EH (cell line): ENCODE data around the gene GUCA1A.
"Not testable (repeated sequence)": the region's sequence is repeated elsewhere in the genome, so short reads cannot be mapped to it uniquely, and the experiment has no call there.

Experiments
- DNase-seq: peaks from one replicate; pipeline ENCODE4 v3.0.0-alpha.2; 2015; ENCODE audit warnings: low read depth

GUCA1A gene

DNA sequence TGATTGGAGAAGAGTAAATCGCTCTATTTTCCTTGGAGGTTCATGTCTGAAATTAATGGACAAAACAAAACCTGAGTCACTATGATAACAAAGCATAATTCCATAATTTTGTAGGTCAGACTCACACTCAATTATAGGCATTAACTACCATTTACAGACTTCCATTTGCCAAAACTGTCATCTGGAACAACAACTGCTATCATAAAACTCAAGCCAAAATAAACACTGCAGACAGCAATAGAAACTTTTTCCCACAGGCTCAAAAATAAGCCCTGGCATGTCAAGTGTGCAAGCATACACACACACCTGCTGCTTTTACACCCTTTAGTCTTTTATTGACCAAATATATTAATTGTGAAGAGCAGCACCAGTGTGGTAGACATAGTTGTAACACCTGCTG, 37.4 kb downstream of the GUCA1A start:
- DNase-seq = peak; percentile 63

DNA sequence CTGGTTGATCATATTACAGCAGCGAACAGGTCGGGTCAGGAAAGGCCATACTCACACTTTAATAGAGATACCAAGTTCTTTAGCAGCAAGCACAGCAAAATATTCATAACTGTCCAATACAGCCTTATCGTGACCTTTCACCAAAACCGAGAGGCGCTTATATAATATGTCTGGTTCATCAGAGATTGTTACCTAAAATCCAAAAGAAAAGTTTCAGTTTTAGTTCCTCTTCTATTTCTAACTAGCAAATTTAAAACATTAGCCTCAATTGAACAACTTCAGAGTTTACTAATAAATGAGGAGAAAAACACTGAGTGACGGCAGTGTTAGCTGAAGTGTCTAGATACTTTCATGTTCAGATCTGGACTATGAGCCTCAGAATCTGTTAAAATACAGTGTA, 38.6 kb downstream of the GUCA1A start:
- DNase-seq = no peak

DNA sequence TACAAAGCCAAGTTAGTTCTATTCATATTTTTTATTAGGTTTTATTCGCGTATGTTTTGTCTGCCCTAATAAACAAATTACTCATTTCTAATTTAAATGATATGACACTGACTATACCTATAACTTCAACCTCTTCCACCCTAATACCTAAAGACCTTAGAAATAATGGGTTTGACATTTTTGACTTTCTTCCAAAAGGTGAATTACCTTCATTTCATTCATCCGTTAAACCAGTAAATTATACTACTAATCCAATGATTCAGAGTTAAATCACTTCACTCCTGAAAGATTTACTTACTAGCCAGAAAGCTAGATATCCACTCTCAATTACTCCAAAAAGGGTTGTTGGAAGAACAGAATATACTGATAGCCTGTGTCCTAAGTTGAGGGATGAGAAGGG, 39.3 kb downstream of the GUCA1A start:
- DNase-seq = no peak

DNA sequence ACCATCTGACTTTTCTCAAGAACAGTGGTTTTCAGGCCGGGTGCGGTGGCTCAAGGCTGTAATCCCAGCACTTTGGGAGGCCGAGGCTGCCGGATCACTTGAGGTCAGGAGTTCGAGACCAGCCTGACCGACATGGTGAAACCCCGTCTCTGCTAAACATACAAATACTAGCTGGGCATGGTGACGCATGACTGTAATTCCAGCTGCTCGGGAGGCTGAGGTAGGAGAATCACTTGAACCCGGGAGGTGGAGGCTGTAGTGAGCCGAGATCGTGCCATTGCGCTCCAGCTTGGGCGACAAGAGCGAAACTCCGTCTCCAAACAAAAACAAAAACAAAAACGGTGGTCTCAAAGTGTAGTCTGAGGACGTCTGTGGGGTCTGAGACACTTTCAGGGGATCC, 43.3 kb downstream of the GUCA1A start:
- DNase-seq = not testable (repeated sequence)

DNA sequence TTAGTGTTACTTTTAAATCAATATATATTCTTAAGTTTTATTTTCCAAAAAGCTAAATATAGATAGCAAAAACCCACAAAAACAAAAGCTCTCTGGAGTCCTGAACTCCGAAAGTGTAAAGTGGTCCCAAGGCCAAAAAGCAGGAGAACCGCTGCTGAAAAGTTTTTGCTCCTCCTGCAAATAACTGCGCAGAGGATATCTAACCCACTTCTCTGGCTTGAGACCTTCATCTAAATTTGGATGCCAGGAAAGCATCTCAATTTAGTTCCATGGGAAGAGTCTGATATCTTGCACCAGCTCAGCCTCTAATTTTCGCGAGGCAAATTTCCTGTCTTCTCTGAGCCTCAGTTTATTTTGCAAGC, 44.0 kb downstream of the GUCA1A start:
- DNase-seq = peak; percentile 24

DNA sequence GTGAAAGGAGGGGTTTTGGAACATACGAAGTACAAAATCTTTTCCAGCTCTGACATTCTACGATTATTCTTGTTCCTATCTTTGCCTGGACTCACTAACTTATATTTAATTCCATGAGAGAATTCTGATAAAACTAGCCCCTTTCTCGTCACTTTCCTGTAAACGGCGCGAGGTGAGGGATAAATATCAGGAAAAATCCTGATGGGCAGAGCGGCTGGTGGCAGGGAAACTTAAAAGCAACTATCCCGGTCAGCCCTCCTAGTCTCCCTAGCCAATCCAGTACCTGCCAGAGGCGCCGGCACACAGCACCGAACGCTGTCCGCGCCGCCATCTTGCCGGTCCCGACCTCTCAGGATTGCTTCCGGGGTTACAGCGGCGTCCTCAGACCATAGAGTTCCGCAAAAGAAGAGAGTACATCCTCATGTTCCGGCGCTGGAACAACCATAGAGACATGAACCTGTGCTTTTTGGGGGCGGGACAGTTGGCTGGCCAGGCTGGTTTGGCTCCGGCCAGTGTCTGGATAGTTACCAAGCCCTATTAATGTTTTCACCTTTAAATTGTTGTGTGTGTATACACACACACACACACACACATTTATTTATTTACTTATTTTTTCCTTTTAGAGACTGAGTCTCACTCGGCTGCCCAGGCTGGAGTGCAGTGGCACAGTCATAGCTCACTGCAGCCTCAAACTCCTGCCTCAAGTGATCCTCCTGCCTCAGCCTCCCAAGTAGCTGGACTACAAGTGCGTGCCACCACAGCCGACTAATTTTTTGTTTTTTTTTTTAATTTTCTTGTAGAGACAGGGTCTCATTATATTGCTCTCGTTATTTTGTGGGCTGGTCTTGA, 44.6 kb downstream of the GUCA1A start, which contains the start of gene MRPS10:
Gene MRPS10 (minus strand): TSS at position 343 of the 849 bp plus-strand sequence. CDS start 12 bp downstream, at position 331.
- DNase-seq = peak; percentile 93

DNA sequence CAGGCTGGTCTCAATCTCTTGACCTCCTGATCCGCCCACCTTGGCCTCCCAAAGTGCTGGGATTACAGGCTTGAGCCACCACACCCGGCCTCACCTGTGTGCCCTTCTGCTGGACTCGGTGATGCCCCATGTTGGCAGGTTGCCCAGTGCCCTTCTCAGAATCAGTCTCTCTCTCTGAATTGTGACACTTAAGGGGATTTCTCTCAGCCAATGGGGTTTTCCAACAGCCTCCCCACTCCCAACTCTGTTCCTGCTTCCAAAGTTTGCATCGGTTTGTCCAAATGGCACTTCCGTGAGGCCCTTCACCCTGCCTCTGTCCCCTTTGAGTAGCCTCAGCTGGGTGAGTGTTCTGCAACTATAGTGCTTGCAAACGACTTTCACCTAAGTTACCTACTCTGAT, 47.6 kb downstream of the GUCA1A start:
- no peak for DNase-seq

DNA sequence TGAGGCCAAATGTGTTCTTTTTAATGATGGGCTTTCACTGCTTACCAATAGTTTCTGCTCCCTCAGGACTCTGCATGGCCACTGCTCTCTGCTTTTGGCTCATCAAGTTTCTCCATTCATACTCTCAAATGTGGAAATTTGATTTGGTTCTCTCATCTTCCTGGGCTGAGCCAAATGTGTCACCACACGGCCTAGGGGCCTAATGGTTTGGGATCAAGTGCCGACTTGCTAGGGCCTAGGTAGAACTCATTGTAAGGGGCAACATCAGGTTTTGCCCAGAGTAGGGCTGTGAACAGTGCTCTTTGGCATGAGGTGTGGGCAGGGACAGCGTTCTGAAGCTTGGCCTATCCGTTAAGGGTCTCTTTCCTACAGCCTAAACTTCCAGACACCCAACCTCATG, 48.4 kb downstream of the GUCA1A start:
- DNase-seq = no peak

DNA sequence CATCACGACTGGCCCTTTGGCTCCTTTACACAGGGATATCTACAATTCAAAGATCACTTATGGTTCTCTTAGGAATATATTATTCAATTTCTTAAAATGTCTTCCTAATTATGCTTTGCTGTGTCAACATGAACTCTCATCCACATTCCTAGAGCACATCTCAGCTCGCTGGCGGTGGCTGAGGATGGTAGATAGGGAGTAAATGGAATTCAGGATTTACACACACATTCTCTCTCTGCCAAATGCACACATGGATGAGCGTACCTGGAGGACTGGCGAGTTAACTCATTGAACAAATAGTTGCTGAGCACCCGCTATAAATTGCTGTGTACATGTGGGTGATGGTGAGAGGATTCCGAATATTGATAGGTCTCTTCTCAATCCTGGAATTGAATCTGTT, 49.3 kb downstream of the GUCA1A start:
- DNase-seq = peak; percentile 11

DNA sequence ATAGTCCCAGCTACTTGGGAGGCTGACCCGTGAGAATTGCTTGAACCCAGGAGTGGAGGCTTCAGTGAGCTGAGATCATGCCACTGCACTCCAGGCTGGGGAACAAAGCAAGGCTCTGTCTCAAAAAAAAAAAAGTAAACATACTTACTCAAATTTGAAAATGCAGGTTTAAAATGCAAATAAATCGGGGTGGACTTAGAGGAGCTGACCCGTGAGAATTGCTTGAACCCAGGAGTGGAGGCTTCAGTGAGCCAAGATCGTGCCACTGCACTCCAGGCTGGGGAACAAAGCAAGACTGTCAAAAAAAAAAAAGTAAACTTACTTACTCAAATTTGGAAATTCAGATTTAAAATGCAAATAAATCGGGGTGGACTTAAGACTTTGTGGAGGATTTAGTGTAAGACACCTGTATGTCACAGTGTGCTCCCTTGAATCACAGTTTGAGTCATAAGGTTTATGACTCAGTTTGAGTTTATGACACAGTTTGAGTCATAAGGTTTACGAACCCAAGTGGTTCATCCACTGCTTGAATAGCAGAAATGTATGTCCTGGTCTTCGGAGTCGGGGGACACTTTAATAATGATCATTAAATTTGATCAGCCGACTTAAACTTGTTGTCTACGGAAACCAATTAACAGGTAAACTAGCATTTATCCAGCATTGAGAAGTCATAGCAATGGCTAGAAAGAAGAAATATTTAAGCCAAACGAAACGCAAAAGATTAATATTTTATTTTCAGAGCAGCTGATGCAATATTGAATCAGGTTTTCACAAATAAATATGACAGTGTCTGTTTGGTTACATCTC, 51.3 kb downstream of the GUCA1A start:
- DNase-seq = peak; percentile 86

DNA sequence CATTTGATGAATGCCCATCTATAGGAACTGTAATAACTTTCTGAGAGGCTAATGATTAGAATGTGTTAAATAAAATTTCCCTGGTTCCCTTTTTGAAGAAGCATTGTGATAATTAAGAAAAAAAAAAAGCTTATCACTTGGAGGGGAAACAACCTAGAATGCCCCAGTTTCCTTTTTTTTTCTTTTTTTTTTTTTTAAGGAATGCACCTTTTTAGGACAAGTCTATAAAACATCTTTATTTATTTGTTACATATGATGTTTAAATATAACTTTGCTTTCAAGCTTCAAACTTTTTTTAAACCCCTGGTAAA, 51.8 kb downstream of the GUCA1A start:
- DNase-seq = no peak

DNA sequence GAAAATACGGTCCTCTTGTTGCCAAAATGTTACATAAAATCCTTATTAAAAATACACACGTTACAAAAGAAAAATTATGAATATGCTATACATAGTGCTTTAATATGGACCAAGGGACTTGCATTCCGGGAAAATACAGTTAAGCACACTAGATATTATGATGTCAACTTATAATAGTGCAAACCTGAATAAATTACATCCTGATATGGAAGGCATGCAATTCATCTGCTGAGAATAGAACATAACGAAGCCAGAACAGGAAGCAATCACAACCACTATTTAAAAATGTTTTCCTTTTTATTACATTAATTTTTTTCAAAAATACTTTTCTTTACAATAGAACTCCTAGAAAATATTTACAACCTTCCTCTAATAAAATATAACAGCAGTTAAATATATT, 52.3 kb downstream of the GUCA1A start:
- no peak for DNase-seq

DNA sequence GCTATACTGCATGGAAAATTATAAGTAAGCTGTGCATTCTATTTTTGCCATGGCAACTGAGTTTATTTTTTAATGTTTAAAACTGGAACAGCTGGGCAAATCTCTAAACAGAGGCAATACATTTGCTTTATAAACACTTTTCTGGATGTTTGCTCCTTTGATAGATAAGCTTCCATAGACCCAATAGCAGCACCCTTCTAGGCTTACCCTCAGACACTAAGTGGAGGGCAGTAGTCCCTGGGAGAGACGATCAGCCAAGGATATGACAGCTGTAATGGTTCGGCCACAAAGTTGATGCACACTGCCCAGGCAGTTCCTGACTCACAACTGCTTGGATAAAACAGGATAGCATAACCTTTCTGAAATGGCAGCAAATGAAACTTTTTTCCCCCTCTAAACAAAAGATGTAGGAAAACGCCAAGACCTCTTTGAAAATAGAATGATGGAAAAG, 53.0 kb downstream of the GUCA1A start:
- peak; percentile 74 for DNase-seq

DNA sequence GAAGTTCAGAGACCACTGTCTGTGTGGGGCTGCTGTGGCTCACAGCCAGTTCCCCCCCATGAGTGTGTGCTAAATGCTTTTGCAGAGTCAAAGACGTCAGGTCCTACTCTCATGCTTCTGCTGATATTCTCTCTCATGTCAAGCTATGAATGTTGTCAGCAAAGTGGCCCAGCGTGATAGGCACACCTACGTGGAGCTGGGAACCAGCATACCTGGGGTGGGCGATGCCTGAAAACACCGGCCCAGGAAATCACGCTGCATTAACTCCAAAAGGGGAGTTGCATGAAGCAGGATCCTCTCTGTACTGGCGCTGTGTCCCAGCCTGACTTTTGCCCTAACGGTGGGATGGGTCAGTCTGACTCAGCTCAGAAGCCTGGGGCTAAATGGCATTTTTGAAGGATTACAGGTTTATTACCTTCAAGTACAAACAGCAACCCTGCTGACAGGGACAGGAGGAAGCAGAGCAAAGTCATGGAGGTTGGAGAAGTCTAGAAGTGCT, 53.5 kb downstream of the GUCA1A start:
- peak; percentile 79 for DNase-seq

DNA sequence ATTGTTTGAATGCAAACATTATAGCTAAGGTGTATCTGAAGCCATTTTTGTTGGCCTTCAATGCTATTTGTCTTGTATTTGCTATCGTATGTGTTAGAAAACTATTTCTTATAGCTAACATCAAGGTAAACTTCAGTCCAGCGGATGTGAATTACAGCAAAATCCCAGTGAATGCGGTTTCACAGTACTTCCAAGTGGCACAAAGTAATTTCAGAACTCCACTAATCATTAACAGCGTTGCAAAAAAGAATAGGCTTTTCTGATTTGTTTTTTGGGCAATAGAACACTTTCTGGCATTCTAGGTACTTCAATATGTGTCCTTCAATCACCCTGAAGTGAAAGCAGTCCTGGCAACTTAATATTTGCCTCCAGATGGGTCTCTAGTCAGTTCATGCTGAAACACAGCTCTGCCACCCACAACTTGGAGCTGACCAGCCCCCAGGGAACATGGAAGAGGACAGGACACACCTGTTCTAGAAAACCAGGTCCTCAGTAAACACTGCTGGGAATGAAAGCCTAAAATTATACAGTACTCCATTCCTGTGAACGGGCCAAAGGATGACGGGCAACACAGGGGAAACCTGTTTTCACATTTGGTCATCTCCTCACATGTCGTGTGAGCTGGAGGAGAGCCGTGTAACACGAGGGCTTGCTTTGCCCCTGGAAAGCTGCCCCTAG, 54.1 kb downstream of the GUCA1A start:
- DNase-seq = no peak

DNA sequence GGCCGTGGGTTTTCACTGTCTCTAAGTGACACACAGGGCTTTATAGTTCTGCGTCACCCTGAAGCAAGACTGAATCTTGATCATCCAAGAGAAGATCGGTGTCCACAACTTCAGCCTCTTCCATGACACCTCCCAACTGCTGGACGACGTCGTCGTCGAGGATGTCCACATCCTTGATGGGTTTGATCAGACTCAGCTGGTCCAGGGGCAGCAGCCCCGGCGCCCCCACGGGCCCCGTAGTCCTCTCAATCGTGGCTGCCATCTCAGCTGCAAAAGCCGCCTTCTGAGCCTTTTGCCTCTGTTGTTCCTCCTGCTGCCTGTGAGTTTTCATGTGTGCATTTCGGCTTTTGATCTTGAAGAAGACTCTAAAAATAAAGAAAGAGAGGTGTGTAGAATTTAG, 55.1 kb downstream of the GUCA1A start:
- DNase-seq = no peak
